HepG2 (cell line): ENCODE measurements around the gene ERO1A. TPM values are rescaled to one million over a fixed set of nuclear protein-coding genes. Genes with fewer than 3 reads are reported as not detected.

Source experiments
- ARNT ChIP-seq: fragments of 450-650 bp; IDR thresholded peaks from 2 replicates; pipeline ENCODE4 v1.6.1; 2017
- ARNT2 ChIP-seq: sonication (generic); formaldehyde crosslinking; IDR thresholded peaks from 2 replicates; pipeline ENCODE4 v1.8.0; 2022; ENCODE audit warnings: mild to moderate bottlenecking, low read depth, missing genetic modification reagents, moderate library complexity
- HNRNPLL ChIP-seq: fragments of 200-400 bp; formaldehyde crosslinking; IDR thresholded peaks from 2 replicates; pipeline ENCODE4 v1.6.1; 2017; ENCODE audit warnings: mild to moderate bottlenecking, low read depth, low read length; ENCODE audit not compliant: poor library complexity, severe bottlenecking
- IKZF4 ChIP-seq: sonication (generic); formaldehyde crosslinking; IDR thresholded peaks from 2 replicates; pipeline ENCODE4 v1.5.1; 2020; ENCODE audit warnings: borderline replicate concordance, mild to moderate bottlenecking, low read depth, missing genetic modification reagents; ENCODE audit errors: not compliant biosample characterization
- MED13 ChIP-seq: sonication (generic); formaldehyde crosslinking; IDR thresholded peaks from 2 replicates; pipeline ENCODE4 v1.5.0; 2020; ENCODE audit warnings: missing genetic modification reagents
- PHF8 ChIP-seq: sonication (generic); formaldehyde crosslinking; IDR thresholded peaks from 2 replicates; pipeline ENCODE4 v1.5.0; 2020; ENCODE audit warnings: missing genetic modification reagents
- RFXANK ChIP-seq: IDR thresholded peaks from 2 replicates; pipeline ENCODE4 v1.6.1; 2016
- SAP130 ChIP-seq: IDR thresholded peaks from 2 replicates; pipeline ENCODE4 v1.6.1; 2016; ENCODE audit warnings: low read depth
- SIX1 ChIP-seq: sonication (generic); formaldehyde crosslinking; IDR thresholded peaks from 2 replicates; pipeline ENCODE4 v1.4.0; 2020; ENCODE audit warnings: missing genetic modification reagents, borderline replicate concordance
- SOX13 ChIP-seq, 3 experiments: fragments of 450-650 bp in 1 of 3; sonication (generic) in 1 of 3; formaldehyde crosslinking in 1 of 3; IDR thresholded peaks in 2 of 3; conservative IDR thresholded peaks in 1 of 3; 2 replicates each; pipeline versions ENCODE4 v1.5.0 to v1.6.1; 2016 to 2020; ENCODE audit warnings: antibody characterized with exemption in 1 of 3, mild to moderate bottlenecking in 1 of 3, missing compliant biosample characterization in 1 of 3, missing genetic modification reagents in 1 of 3, moderate library complexity in 1 of 3
- STAG1 ChIP-seq: sonication (generic); formaldehyde crosslinking; IDR thresholded peaks from 2 replicates; pipeline ENCODE4 v1.4.0; 2020; ENCODE audit warnings: missing genetic modification reagents
- ZNF367 ChIP-seq: sonication (generic); formaldehyde crosslinking; IDR thresholded peaks from 2 replicates; pipeline ENCODE4 v1.4.0; 2020; ENCODE audit warnings: missing genetic modification reagents, borderline replicate concordance
- ZNF501 ChIP-seq: sonication (generic); formaldehyde crosslinking; IDR thresholded peaks from 2 replicates; pipeline ENCODE4 v1.5.1; 2020; ENCODE audit warnings: mild to moderate bottlenecking, moderate library complexity, missing genetic modification reagents
- ZNF549 ChIP-seq: sonication (generic); formaldehyde crosslinking; IDR thresholded peaks from 2 replicates; pipeline ENCODE4 v1.5.0; 2020; ENCODE audit warnings: missing genetic modification reagents
- ZNF678 ChIP-seq: sonication (generic); formaldehyde crosslinking; IDR thresholded peaks from 2 replicates; pipeline ENCODE4 v1.4.0; 2020; ENCODE audit warnings: mild to moderate bottlenecking, missing genetic modification reagents
- ZSCAN12 ChIP-seq: sonication (generic); formaldehyde crosslinking; IDR thresholded peaks from 2 replicates; pipeline ENCODE4 v1.9.0; 2021; ENCODE audit warnings: mild to moderate bottlenecking, missing genetic modification reagents
- polyA plus RNA-seq, 8 experiments: library from polyadenylated mRNA; depleted of rRNA in 3 of 8; stranded (reverse) in 7 of 8; unstranded in 1 of 8; fragments of >200 nt; fragmentation: Illumina TruSeq in 4 of 8; extraction: Trizol in 4 of 8; gene quantifications; 2 replicates each; pipeline versions ENCODE4 v1.2.1 to v1.2.3, GENCODE V29; 2011 to 2016; ENCODE audit warnings: low read depth in 4 of 8, missing spikeins in 1 of 8, mixed read lengths in 1 of 8; ENCODE audit not compliant: insufficient read depth in 1 of 8
- total RNA-seq, 5 experiments: library from RNA; depleted of rRNA; stranded (reverse); fragments of >200 nt; fragmentation: Illumina TruSeq; extraction: Trizol; gene quantifications; 2 replicates each; pipeline ENCODE4 v1.2.3, GENCODE V29; 2016; ENCODE audit warnings: low read depth in 1 of 5
- TF ChIP-seq, protein P1 (sequence below): sonication (generic); formaldehyde crosslinking; IDR thresholded peaks from 2 replicates; pipeline ENCODE4 v1.5.0; 2020; ENCODE audit warnings: mild to moderate bottlenecking, missing genetic modification reagents
- TF ChIP-seq, protein P2 (sequence below): sonication (generic); formaldehyde crosslinking; IDR thresholded peaks from 2 replicates; pipeline ENCODE4 v1.5.0; 2020; ENCODE audit warnings: mild to moderate bottlenecking, missing genetic modification reagents
- TF ChIP-seq, protein P3 (sequence below): fragments of 450-650 bp; IDR thresholded peaks from 2 replicates; pipeline ENCODE4 v1.6.1; 2016
- TF ChIP-seq, protein P4 (sequence below): sonication (generic); formaldehyde crosslinking; IDR thresholded peaks from 2 replicates; pipeline ENCODE4 v1.5.1; 2020; ENCODE audit warnings: mild to moderate bottlenecking, missing genetic modification reagents, moderate library complexity
- TF ChIP-seq, protein P5 (sequence below): IDR thresholded peaks from 2 replicates; pipeline ENCODE4 v1.6.1; 2016; ENCODE audit warnings: control low read depth

ERO1A gene
- total and polyA plus RNA-seq, 2 of the 13 experiments (the other 11 are each of a cell fraction or from before 2014, with no cell fraction given), result 60.3 to 137 TPM

DNA sequence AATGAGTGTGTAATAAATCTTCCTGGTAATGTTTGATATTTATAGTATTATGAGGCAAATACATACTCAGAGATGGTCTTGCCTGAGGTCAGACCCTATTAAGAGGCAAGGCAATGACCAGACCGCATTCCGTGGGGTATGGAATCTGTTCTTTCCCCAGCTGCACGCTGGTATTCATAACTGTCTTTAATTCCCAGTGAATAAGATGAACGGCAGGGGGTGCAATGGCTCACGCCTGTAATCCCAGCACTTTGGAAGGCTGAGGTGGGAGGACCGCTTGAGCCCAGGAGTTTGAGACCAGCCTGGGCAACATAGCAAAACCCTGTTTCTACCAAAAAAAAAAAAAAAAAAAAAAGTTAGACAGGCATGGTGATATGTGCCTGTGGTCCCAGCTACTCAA, 44.6 kb downstream of the ERO1A start (continued):
- TF ChIP-seq, protein P1, sequence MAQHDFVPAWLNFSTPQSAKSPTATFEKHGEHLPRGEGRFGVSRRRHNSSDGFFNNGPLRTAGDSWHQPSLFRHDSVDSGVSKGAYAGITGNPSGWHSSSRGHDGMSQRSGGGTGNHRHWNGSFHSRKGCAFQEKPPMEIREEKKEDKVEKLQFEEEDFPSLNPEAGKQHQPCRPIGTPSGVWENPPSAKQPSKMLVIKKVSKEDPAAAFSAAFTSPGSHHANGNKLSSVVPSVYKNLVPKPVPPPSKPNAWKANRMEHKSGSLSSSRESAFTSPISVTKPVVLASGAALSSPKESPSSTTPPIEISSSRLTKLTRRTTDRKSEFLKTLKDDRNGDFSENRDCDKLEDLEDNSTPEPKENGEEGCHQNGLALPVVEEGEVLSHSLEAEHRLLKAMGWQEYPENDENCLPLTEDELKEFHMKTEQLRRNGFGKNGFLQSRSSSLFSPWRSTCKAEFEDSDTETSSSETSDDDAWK (CRISPR knock-in tag), result no peak
- no peak for TF ChIP-seq ARNT2 (CRISPR knock-in tag)
- TF ChIP-seq, protein P2, sequence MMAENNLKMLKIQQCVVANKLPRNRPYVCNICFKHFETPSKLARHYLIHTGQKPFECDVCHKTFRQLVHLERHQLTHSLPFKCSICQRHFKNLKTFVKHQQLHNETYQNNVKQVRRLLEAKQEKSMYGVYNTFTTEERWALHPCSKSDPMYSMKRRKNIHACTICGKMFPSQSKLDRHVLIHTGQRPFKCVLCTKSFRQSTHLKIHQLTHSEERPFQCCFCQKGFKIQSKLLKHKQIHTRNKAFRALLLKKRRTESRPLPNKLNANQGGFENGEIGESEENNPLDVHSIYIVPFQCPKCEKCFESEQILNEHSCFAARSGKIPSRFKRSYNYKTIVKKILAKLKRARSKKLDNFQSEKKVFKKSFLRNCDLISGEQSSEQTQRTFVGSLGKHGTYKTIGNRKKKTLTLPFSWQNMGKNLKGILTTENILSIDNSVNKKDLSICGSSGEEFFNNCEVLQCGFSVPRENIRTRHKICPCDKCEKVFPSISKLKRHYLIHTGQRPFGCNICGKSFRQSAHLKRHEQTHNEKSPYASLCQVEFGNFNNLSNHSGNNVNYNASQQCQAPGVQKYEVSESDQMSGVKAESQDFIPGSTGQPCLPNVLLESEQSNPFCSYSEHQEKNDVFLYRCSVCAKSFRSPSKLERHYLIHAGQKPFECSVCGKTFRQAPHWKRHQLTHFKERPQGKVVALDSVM (CRISPR knock-in tag), result peak; percentile 69; the same call in 1 of the 2 replicates
- no peak for TF ChIP-seq ZNF549
- TF ChIP-seq HNRNPLL, result no peak
- TF ChIP-seq STAG1 (CRISPR knock-in tag), result peak; percentile 78
- TF ChIP-seq MED13, result no peak
- no peak for TF ChIP-seq ARNT
- no peak for TF ChIP-seq ZNF367 (CRISPR knock-in tag)
- TF ChIP-seq, protein P3, sequence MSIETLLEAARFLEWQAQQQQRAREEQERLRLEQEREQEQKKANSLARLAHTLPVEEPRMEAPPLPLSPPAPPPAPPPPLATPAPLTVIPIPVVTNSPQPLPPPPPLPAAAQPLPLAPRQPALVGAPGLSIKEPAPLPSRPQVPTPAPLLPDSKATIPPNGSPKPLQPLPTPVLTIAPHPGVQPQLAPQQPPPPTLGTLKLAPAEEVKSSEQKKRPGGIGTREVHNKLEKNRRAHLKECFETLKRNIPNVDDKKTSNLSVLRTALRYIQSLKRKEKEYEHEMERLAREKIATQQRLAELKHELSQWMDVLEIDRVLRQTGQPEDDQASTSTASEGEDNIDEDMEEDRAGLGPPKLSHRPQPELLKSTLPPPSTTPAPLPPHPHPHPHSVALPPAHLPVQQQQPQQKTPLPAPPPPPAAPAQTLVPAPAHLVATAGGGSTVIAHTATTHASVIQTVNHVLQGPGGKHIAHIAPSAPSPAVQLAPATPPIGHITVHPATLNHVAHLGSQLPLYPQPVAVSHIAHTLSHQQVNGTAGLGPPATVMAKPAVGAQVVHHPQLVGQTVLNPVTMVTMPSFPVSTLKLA, result no peak
- TF ChIP-seq, protein P4, sequence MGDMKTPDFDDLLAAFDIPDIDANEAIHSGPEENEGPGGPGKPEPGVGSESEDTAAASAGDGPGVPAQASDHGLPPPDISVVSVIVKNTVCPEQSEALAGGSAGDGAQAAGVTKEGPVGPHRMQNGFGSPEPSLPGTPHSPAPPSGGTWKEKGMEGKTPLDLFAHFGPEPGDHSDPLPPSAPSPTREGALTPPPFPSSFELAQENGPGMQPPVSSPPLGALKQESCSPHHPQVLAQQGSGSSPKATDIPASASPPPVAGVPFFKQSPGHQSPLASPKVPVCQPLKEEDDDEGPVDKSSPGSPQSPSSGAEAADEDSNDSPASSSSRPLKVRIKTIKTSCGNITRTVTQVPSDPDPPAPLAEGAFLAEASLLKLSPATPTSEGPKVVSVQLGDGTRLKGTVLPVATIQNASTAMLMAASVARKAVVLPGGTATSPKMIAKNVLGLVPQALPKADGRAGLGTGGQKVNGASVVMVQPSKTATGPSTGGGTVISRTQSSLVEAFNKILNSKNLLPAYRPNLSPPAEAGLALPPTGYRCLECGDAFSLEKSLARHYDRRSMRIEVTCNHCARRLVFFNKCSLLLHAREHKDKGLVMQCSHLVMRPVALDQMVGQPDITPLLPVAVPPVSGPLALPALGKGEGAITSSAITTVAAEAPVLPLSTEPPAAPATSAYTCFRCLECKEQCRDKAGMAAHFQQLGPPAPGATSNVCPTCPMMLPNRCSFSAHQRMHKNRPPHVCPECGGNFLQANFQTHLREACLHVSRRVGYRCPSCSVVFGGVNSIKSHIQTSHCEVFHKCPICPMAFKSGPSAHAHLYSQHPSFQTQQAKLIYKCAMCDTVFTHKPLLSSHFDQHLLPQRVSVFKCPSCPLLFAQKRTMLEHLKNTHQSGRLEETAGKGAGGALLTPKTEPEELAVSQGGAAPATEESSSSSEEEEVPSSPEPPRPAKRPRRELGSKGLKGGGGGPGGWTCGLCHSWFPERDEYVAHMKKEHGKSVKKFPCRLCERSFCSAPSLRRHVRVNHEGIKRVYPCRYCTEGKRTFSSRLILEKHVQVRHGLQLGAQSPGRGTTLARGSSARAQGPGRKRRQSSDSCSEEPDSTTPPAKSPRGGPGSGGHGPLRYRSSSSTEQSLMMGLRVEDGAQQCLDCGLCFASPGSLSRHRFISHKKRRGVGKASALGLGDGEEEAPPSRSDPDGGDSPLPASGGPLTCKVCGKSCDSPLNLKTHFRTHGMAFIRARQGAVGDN (CRISPR knock-in tag), result no peak
- TF ChIP-seq SIX1 (CRISPR knock-in tag), result no peak
- TF ChIP-seq, protein P5, sequence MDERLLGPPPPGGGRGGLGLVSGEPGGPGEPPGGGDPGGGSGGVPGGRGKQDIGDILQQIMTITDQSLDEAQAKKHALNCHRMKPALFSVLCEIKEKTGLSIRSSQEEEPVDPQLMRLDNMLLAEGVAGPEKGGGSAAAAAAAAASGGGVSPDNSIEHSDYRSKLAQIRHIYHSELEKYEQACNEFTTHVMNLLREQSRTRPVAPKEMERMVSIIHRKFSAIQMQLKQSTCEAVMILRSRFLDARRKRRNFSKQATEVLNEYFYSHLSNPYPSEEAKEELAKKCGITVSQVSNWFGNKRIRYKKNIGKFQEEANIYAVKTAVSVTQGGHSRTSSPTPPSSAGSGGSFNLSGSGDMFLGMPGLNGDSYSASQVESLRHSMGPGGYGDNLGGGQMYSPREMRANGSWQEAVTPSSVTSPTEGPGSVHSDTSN (CRISPR knock-in tag), result no peak
- no peak for TF ChIP-seq SOX13 (IDR thresholded peaks at IDR 0.05)
- no peak for TF ChIP-seq SOX13 (CRISPR knock-in tag; conservative IDR thresholded peaks at IDR 0.05 in 1 of 2, IDR thresholded peaks at IDR 0.05 in 1 of 2)
- no peak for TF ChIP-seq ZNF501 (CRISPR knock-in tag)
- TF ChIP-seq SAP130, result no peak
- TF ChIP-seq PHF8, result no peak
- TF ChIP-seq ZSCAN12, result no peak
- TF ChIP-seq IKZF4 (CRISPR knock-in tag), result no peak
- no peak for TF ChIP-seq ZNF678 (CRISPR knock-in tag)
- TF ChIP-seq RFXANK, result no peak
